ENCODE results near the gene VAV1. TPM values are rescaled to one million over a fixed set of nuclear protein-coding genes. Genes with fewer than 3 reads are reported as not detected.

Gene VAV1
- total and polyA plus RNA-seq, 8 donors = 1.7 to 130 (median 3.9) TPM

- peaks cover 0 to 24% (median 0%) of the 10 kb centered on the region in 3 donors for H3K27me3 ChIP-seq
- intact Hi-C loops (cut with DNase I; ENCODE audit: low total_unique reads) = loop anchor here (10.0 kb wide), 1 partner anchor 220 kb away; no protein-coding TSS in a partner anchor
- H3K4me3 ChIP-seq = no peak overlapping the region
- H3K4me1 ChIP-seq = no peaks in the 10 kb centered on the region
- no peaks in the 10 kb centered on the region for H3K9me3 ChIP-seq
- WGBS, 5 donors = 68 to 88% (median 77%) methylated on average over 2 of the region's 2 CpGs
- no peak overlapping the region for H3K27ac ChIP-seq
- TF ChIP-seq EP300 (IDR thresholded peaks at IDR 0.05) = no peak
- TF ChIP-seq POLR2A (IDR thresholded peaks at IDR 0.05) = no peak
- TF ChIP-seq, protein P1, sequence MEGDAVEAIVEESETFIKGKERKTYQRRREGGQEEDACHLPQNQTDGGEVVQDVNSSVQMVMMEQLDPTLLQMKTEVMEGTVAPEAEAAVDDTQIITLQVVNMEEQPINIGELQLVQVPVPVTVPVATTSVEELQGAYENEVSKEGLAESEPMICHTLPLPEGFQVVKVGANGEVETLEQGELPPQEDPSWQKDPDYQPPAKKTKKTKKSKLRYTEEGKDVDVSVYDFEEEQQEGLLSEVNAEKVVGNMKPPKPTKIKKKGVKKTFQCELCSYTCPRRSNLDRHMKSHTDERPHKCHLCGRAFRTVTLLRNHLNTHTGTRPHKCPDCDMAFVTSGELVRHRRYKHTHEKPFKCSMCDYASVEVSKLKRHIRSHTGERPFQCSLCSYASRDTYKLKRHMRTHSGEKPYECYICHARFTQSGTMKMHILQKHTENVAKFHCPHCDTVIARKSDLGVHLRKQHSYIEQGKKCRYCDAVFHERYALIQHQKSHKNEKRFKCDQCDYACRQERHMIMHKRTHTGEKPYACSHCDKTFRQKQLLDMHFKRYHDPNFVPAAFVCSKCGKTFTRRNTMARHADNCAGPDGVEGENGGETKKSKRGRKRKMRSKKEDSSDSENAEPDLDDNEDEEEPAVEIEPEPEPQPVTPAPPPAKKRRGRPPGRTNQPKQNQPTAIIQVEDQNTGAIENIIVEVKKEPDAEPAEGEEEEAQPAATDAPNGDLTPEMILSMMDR (IDR thresholded peaks at IDR 0.05) = no peak
- TF ChIP-seq POLR2AphosphoS5 (IDR thresholded peaks at IDR 0.05) = no peak
- no peak for DNase-seq
- peaks cover 0 to 25% (median 0%) of the 10 kb centered on the region in 4 donors for H3K36me3 ChIP-seq
These were observed 82.2 kb downstream of the VAV1 start for GRCh38 chr19:6854758-6855157.

- no peaks in the 10 kb centered on the region for H3K4me1 ChIP-seq
- WGBS, 5 donors = 46 to 62% (median 57%) methylated on average over 14 of the region's 14 CpGs
- TF ChIP-seq, protein P1 (IDR thresholded peaks at IDR 0.05) = no peak
- no peak for TF ChIP-seq EP300 (IDR thresholded peaks at IDR 0.05)
- no peak for TF ChIP-seq POLR2A (IDR thresholded peaks at IDR 0.05)
- TF ChIP-seq POLR2AphosphoS5 (IDR thresholded peaks at IDR 0.05) = no peak
- H3K9me3 ChIP-seq = no peaks in the 10 kb centered on the region
- H3K4me3 ChIP-seq = no peak overlapping the region
- DNase-seq = no peak
- peaks cover 0 to 24% (median 0%) of the 10 kb centered on the region in 3 donors for H3K27me3 ChIP-seq
- no peak overlapping the region for H3K27ac ChIP-seq
- intact Hi-C loops (cut with DNase I; ENCODE audit: low total_unique reads) = loop anchor here (10.0 kb wide), 1 partner anchor 222 kb away; no protein-coding TSS in a partner anchor
- H3K36me3 ChIP-seq = peaks cover 0 to 20% (median 0%) of the 10 kb centered on the region in 4 donors
These were observed 84.4 kb downstream of the VAV1 start for GRCh38 chr19:6856749-6857372.

DNA sequence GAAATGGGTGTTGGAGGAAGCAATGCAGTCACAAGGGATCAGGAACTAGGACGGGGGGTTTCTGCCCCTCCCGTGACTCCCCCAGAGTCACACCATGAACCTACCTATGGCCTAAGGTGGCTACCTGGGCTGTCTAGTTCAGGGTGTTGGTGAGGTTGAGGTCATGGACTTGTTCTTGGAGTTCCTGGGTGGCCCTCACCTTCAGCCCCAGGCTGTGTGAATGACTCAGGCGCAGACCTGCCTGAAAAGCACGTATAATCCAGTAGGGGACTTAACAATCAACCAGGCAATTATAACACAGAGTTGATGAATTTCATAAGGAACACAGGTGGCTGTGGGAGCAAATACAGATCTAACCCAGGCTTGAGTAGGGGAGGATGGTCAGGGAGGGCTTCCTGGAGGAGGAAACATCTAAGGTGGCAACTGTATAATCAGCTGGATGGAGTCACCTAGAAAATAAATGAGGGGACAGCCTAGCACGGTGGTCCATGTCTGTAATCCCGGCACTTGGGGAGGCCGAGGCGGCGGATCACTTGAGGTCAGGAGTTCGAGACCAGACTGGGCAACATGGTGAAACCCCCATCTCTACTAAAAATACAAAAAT, 89.3 kb downstream of the VAV1 start:
- intact Hi-C loops (cut with DNase I; ENCODE audit: low total_unique reads) = loop anchor here (10.0 kb wide), 2 partner anchors 127 to 337 kb away; partner anchors contain the start of genes GPR108 and TRIP10
- no peak for TF ChIP-seq EP300 (IDR thresholded peaks at IDR 0.05)
- TF ChIP-seq, protein P1 (IDR thresholded peaks at IDR 0.05) = no peak
- TF ChIP-seq POLR2AphosphoS5 (IDR thresholded peaks at IDR 0.05) = no peak
- TF ChIP-seq POLR2A (IDR thresholded peaks at IDR 0.05) = no peak
- H3K27me3 ChIP-seq = peaks cover 0 to 33% (median 0%) of the 10 kb centered on the region in 3 donors
- no peaks in the 10 kb centered on the region for H3K36me3 ChIP-seq
- H3K9me3 ChIP-seq = no peaks in the 10 kb centered on the region
- no peak overlapping the region for H3K4me3 ChIP-seq
- H3K27ac ChIP-seq = no peak overlapping the region
- no peak for DNase-seq
- 75 to 84% (median 82%) methylated on average over 10 of the region's 10 CpGs for WGBS, 5 donors
- peaks cover 0 to 13% (median 8%) of the 10 kb centered on the region in 4 donors for H3K4me1 ChIP-seq

DNA sequence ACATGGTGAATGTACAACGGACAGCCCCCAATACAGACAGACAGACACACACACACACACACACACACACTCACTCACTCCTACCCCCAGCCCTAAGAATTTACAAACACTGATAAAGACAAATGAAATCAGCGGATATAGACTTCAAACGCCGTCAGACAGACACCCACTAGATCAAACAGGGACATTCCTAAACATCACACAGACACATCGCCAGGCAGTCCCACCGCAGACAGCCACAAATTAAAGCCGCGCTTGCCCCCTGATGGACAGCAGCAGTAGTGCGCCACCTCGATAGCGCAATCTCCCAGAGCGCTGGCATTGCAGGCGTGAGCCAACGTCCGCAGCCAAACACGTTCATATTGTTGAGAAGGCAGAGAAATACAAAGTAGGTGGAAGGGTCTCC, 90.2 kb downstream of the VAV1 start:
- Histone ChIP-seq H3K4me1 (peaks cover 0 to 13% (median 8%) of the 10 kb centered on the region in 4 donors), H3K9me3 (no peaks in the 10 kb centered on the region), H3K4me3 (peak overlapping the region; percentile 25 to 37 (median 30)), H3K36me3 (no peaks in the 10 kb centered on the region), H3K27ac (peak overlapping the region in 1 of 5 donors; percentile 59), H3K27me3 (peaks cover 0 to 34% (median 0%) of the 10 kb centered on the region in 3 donors)
- TF ChIP-seq, protein P1 (IDR thresholded peaks at IDR 0.05) = peak in 5 of 7 experiments; percentile 70 to 83 (median 75)
- no peak for TF ChIP-seq POLR2A (IDR thresholded peaks at IDR 0.05)
- TF ChIP-seq POLR2AphosphoS5 (IDR thresholded peaks at IDR 0.05) = peak in 1 of 3 donors; percentile 27
- peak; percentile 78 to 90 for DNase-seq
- WGBS, 5 donors = 2 to 8% (median 4%) methylated on average over 13 to 16 of the region's 16 CpGs
- intact Hi-C loops (cut with DNase I; ENCODE audit: low total_unique reads) = loop anchor here (10.0 kb wide), 2 partner anchors 128 to 338 kb away; partner anchors contain the start of genes GPR108 and TRIP10
